Epithelial cell of proximal tubule (primary cell): Measurements from ENCODE around the gene ZSWIM2. TPM values are rescaled to one million over a fixed set of nuclear protein-coding genes. Genes with fewer than 3 reads are reported as not detected.
"Not testable (repeated sequence)": the region's sequence is repeated elsewhere in the genome, so short reads cannot be mapped to it uniquely, and the experiment has no call there.

Experiments used
- DNase-seq: peaks from one replicate; pipeline ENCODE4 v3.0.0-alpha.2; 2011; ENCODE audit warnings: low read depth
- H3K4me3 ChIP-seq: 2 replicates; pipeline ENCODE4 v1.5.1; 2011; ENCODE audit warnings: low read depth, mild to moderate bottlenecking, low read length
- total RNA-seq: library from RNA; depleted of rRNA; stranded (reverse); fragments of >200 nt; gene quantifications from 2 replicates; pipeline ENCODE4 v1.2.3, GENCODE V29; 2015
- TF ChIP-seq, protein P1 (sequence below): conservative IDR thresholded peaks from 2 replicates; pipeline ENCODE4 v1.5.1; 2012; ENCODE audit warnings: low read depth, mild to moderate bottlenecking, low read length

Gene ZSWIM2
- total RNA-seq, 1 donor from 2014 or later: not detected

DNA sequence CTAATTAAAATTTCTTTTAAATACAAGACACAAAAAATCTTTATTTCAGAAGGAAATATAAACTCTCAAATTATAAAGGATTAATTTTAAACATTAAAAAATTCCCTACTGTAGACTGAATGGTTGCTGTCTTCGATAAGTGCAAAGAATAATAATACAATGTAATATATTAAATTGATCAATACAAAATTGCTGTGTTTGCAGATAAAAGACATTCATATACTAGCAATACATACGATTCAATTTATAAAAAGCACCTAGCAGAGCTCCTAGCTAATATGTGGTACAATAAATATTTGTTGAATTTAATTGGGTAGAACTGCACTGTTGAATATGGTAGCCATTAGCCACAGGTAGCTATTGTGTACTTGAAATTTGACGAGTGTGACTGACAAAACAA, 6.6 kb downstream of the ZSWIM2 start:
- no peak overlapping the region for H3K4me3 ChIP-seq
- TF ChIP-seq, protein P1, sequence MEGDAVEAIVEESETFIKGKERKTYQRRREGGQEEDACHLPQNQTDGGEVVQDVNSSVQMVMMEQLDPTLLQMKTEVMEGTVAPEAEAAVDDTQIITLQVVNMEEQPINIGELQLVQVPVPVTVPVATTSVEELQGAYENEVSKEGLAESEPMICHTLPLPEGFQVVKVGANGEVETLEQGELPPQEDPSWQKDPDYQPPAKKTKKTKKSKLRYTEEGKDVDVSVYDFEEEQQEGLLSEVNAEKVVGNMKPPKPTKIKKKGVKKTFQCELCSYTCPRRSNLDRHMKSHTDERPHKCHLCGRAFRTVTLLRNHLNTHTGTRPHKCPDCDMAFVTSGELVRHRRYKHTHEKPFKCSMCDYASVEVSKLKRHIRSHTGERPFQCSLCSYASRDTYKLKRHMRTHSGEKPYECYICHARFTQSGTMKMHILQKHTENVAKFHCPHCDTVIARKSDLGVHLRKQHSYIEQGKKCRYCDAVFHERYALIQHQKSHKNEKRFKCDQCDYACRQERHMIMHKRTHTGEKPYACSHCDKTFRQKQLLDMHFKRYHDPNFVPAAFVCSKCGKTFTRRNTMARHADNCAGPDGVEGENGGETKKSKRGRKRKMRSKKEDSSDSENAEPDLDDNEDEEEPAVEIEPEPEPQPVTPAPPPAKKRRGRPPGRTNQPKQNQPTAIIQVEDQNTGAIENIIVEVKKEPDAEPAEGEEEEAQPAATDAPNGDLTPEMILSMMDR: no peak
- DNase-seq: no peak

DNA sequence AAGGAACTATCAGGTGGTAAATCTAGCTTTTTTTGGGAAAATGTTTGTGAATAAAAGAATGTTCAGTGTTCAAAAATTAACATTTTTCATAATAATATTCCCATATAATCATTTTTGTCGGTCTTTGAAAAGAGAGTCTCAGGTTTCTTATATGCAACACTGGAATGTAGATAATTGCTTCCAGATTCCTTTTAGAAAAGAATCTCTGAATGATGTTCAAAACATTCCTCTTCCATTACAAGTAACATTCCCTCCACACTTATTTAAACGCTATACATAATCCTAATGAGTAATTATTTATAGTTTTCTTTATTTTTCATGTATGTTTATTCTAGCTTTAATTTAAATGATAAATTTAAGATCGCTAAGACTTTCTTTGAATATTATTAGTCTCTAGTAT, 7.0 kb downstream of the ZSWIM2 start:
- no peak overlapping the region for H3K4me3 ChIP-seq
- TF ChIP-seq, protein P1: no peak
- DNase-seq: no peak

DNA sequence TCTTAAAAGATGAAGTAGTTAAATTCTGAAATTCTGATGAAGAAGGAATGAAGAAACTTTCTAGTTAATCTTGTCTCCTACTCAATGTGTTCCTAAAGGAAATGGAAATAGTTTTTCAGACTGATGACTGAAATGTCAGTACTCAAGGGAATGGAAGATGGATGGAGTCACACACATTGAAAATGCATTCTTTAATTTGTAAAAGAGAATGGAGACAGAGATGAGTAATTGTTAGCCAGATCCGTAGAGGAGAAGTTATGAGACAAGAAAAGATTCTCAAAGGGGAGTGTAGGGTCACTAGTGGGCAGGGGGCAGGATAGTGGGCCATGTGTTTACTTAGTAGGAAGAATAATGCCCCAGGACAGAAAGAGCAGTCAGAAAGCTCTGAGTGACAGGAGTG, 13.3 kb downstream of the ZSWIM2 start:
- TF ChIP-seq, protein P1: no peak
- DNase-seq: no peak
- no peak overlapping the region for H3K4me3 ChIP-seq

DNA sequence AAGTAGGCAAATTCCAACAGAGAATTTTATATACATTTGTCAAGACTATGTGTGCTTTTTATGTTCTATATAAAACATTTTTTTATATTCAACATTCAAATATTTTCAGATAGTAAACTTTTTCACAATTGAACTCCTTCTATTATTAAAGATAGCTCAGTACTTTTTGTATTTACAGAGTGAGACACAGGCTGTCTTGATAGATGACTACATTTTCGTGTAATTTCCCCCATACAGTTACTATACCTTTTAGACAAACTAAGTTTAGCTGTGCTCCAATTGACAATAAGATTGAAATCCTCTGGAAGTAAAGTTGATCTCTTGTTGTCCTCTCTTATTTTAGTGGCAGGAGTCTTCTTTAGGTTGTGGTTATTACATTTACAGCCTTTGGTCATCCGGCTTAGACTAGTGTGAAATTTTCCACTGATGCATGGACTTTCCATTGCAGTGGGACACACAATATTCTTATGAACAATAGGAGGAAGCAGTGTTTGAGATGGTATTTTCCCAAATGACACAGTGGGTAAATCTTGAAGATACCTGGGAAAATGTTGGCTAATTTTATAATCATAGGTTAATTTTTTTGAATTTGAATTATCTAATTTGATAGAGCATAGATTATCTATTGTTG, 21.0 kb downstream of the ZSWIM2 start:
- TF ChIP-seq, protein P1: no peak
- H3K4me3 ChIP-seq: no peak overlapping the region
- no peak for DNase-seq

DNA sequence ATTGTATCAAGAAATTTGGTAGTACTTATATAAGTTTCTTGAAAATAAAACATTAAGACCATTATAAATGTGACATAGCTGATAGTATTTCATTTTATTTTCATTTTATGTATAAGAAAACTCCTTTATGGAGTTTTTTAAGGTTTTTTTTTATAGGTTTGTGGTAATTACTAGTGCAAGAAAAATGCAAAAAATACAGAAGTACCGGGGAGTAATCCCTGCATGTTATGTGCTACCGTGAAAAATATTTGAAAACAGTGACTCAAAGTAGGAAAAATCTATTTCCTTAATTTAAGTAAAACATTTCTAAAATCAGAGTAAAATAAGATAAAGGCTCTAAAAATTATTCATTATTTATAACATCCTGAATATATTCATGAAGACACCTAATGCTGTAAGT, 21.6 kb downstream of the ZSWIM2 start:
- DNase-seq: no peak
- no peak overlapping the region for H3K4me3 ChIP-seq
- TF ChIP-seq, protein P1: no peak

DNA sequence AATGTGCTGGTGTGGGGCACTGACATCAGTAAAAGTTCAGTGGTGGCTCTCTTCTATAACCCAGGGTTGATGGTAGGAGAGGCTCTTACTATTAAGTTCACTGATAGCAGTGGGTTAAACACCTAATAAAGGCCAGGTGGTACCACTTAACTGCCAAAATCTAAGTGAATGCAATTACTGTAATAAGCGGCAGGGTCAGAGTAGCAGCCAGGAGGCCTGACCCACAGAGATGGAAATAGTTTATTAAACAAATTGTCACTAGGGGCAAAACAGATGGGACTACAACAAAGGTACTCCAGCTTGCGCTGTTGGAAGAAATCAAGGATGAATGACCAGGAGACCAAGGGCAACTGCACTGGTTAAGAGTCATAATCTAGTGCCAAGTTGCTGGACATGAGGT, 26.6 kb downstream of the ZSWIM2 start:
- no peak for DNase-seq
- TF ChIP-seq, protein P1: no peak
- no peak overlapping the region for H3K4me3 ChIP-seq

DNA sequence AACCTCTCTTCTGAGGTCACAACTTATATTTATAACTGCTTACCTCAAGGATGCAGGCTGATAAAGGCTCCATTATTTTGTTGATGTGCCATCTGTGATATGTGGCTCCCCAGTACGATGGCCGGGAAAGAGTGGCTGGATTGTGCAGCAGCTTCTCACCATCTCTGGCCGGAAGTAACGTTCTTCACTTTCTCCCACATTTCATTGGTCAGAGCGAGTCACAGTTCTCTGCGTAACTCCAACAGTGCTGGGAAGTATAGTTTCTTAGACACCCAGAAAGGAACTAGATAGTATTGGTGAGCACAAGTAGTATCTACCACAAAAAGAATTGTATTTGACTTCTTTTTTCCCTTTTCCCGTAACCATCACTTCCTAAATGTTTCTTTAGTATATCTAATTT, 28.7 kb downstream of the ZSWIM2 start:
- no peak for DNase-seq
- no peak overlapping the region for H3K4me3 ChIP-seq
- TF ChIP-seq, protein P1: no peak

DNA sequence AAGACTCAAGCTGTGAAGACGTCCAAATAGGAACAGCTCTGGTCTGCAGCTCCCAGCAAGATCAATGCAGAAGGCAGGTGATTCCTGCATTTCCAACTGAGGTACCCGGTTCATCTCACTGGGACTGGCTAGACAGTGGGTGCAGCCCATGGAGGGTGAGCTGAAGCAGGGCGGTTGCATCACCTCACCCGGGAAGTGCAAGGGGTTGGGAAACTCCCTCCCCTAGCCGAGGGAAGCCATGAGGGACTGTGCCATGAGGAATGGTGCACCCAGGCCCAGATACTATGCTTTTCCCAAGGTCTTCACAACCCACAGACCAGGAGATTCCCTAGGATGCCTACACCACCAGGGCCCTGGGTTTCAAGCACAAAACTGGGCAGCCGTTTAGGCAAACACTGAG, 37.2 kb downstream of the ZSWIM2 start:
- not testable (repeated sequence) for H3K4me3 ChIP-seq, DNase-seq
